Ramos (cell line): ENCODE results near the gene ALK.

ENCODE experiments used
- in situ Hi-C: fragments of 300-500 bp; cut with MboI; formaldehyde crosslinking; loops from one replicate; pipeline ENCODE4 v1.14.3; 2022; ENCODE audit warnings: low sequenced_read_pairs; ENCODE audit not compliant: unreplicated experiment

Gene ALK

GRCh38 chr2:29166242-29167039, 754.9 kb downstream of the ALK start:
- in situ Hi-C loops = no loop called here

GRCh38 chr2:29165362-29166241, 755.8 kb downstream of the ALK start:
- in situ Hi-C loops = no loop called here

GRCh38 chr2:29164091-29164846, 757.1 kb downstream of the ALK start:
- in situ Hi-C loops = no loop called here

GRCh38 chr2:29162204-29162928, 759.0 kb downstream of the ALK start:
- in situ Hi-C loops = no loop called here

- in situ Hi-C loops = no loop called here
Observed at GRCh38 chr2:29160184-29160583, 761.2 kb downstream of the ALK start.

GRCh38 chr2:29159125-29159524, 762.3 kb downstream of the ALK start:
- in situ Hi-C loops = no loop called here

GRCh38 chr2:29157131-29157530, 764.3 kb downstream of the ALK start:
- in situ Hi-C loops = no loop called here

GRCh38 chr2:29155578-29155977, 765.8 kb downstream of the ALK start:
- in situ Hi-C loops = no loop called here

GRCh38 chr2:29154610-29155009, 766.8 kb downstream of the ALK start:
- in situ Hi-C loops = no loop called here

GRCh38 chr2:29147963-29148362, 773.4 kb downstream of the ALK start:
- in situ Hi-C loops = no loop called here

- in situ Hi-C loops = no loop called here
Observed at GRCh38 chr2:29146197-29146596, 775.2 kb downstream of the ALK start.

GRCh38 chr2:29143657-29144056, 777.7 kb downstream of the ALK start:
- in situ Hi-C loops = no loop called here
